GM19099 (cell line): ENCODE results near the gene SLK.

Source experiments
- POLR2A ChIP-seq: IDR thresholded peaks from 3 replicates; pipeline ENCODE4 v1.6.1; 2011; ENCODE audit warnings: low read depth; ENCODE audit not compliant: insufficient read length; ENCODE audit errors: extremely low read depth

SLK gene

DNA sequence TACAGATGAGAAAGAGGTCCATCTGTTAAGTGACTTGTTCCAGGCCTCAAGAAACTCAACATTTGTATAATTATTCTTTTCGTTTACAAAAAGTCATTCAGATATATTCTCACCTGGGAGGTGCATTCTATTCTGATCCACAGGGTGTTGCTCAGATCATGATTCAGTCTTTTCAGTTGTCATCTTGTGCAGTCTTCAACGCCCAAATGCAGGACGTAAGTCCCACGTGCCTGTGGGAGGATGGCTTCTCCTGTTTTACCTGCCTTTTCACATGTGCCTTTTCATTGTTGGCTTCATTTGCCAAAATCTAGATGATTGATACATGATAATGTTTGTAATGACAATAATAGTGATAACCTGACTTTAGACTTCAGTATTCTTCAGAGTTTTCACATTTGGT is 46.5 kb downstream of the SLK start:
- TF ChIP-seq POLR2A, result no peak

- no peak for TF ChIP-seq POLR2A
Observed at GRCh38 chr10:104014176-104014575, 47.2 kb downstream of the SLK start.

DNA sequence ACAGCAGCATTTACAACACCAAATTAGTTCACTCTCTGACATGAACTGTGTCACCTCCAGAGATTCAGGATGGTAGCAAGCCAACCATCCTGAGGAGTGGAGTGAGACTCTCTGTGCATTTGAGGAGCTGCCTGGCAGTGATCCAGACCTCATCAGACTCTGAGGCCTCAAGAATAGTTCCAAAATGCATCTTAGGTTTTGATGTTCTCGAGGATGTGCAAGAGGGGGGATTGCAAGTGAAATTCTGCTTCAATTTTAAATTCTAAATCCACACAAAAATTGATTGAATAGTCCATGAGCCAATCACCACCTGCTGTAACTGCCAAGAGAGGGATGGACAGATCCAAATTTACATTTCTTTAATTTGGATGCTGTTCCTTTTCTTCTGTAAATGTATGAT is 49.7 kb downstream of the SLK start:
- no peak for TF ChIP-seq POLR2A

GRCh38 chr10:104018471-104018870 is 51.5 kb downstream of the SLK start:
- no peak for TF ChIP-seq POLR2A

GRCh38 chr10:104020020-104020419 is 53.1 kb downstream of the SLK start:
- TF ChIP-seq POLR2A, result no peak

GRCh38 chr10:104021246-104021645 is 54.3 kb downstream of the SLK start:
- no peak for TF ChIP-seq POLR2A

DNA sequence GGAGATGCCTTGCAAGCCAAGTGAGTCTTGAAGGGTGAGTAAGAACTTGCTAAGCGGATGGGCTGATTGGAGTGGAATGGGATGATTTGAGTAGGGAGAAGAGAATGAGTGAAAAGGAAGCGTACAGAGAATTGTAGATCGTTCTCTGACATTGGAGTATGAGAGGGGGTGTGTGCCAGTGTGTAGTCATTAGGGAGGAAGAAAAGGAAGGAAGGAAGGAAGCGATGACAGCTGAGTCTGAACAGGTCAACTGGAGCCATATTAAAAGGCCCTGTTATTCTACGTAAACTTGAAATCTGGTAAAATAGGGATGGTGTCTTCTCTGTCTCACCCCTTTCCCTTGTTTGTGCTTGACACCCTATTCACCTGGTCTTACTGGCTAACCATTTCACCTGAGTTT is 55.1 kb downstream of the SLK start:
- TF ChIP-seq POLR2A, result no peak

DNA sequence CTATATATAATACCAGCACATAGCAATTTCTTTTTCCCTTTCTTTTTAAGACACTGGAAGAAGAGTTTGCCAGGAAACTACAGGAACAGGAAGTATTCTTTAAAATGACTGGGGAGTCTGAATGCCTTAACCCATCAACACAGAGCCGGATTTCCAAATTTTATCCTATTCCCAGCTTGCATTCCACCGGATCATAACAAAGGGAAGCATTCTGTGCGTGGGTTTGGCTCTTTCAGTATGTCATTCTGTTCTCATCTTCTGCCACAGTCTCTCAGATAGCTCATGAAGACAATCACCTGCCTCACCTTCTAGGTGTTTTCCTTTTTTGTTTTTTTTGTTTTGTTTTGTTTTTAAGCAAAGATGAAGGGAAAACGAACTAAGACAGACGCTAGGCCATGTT is 58.6 kb downstream of the SLK start:
- TF ChIP-seq POLR2A, result no peak

GRCh38 chr10:104026762-104027161 is 59.8 kb downstream of the SLK start:
- TF ChIP-seq POLR2A, result no peak

DNA sequence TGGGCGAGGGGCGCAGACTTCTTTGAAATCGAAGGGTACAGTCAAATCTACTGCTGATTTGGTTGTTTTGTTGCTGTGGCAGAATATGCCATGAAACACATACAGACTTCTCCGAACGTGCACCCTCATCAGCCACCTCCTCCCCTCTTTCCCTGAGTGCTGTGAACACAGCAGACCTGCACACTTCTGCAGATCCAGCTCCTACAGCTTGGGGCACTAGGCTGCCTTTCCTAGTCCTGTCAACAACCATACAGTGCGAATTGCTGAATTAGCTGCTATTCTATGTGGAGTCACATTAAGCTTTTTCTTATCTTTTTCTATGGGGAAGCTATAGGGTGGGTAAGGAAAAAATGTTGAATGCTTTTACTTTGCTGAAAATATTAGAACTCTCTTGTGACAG is 61.2 kb downstream of the SLK start:
- no peak for TF ChIP-seq POLR2A

DNA sequence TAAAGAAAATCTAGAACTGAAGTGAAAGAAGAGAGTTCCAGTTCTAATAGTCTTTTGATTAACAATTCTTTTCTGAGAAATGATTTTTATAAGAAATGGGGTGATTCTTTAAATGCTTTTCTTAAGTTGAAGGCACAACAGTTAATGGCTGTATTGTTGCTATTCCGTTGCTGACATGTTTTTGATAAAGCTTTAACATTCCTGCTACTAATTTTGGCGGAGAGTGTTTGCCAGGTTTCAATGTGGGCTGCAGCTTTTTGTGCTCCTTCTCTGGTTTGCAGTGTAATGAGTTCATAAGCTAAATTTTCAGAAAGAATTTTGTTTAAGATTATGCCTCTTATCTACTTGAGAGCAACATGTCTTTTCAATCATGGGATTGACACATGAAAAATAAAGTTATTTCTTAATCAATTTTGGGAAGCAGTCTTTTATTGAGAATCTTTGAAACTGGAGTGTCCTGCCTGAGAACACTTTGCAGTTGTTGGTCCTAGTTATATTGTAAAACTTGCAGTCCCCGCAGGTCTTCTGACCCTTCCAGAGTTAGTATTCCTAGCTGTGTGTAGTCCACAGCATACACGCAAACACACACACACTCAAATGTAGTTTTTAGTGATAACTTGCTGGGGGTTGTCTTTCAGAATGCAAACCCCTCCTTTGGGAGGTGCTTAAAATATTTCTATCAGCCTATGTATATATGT is 62.0 kb downstream of the SLK start:
- TF ChIP-seq POLR2A, result no peak

GRCh38 chr10:104029521-104029860 is 62.6 kb downstream of the SLK start:
- TF ChIP-seq POLR2A, result no peak

- no peak for TF ChIP-seq POLR2A
Observed at GRCh38 chr10:104031631-104032030, 64.7 kb downstream of the SLK start.

- TF ChIP-seq POLR2A, result no peak
Observed at GRCh38 chr10:104032144-104032775, 65.3 kb downstream of the SLK start.

DNA sequence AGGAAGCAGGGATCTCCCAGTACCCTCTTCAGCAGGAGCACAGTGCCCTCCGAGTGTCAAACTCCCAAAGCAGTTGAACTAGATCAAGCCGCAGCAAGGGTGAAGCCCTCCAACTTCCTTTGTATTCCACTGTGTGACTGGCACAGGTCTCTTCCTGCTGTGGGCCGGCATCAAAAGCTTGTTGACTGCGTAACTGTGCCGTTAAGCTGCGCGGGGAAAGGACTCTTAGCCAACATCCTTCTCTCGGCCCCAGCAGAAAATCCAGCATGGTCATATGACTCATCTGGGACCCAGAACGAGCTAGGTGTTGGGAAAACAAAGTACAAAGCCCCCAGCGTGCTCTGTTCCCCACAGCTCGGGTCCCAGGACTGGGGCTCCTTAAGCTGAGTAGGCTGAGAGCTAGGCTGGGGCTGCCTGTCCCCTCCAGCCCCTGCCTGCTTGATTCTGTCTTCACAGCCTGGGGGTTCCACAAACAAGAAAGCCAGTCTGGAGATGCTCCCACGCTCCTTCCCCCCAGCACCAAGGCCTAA is 66.5 kb downstream of the SLK start:
- no peak for TF ChIP-seq POLR2A

DNA sequence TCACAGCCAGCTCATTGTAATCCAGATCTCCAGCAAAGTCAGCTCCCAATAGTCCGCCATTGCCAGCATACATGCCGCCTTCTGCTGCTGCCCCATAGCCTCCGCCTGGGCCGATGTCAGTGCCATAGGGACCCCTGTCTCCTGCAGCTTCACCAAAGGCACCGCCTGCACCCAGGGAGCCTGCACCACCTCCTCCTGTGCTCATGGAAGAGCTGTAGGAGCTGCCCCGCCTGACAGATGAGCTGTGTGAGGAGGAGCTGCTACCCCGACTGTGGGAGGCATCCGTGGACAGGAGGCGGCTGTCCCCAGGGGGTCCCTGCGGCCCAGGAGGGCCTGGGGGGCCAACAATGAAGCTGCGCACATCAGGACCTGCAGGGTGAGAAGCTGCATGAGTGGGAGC is 67.0 kb downstream of the SLK start:
- no peak for TF ChIP-seq POLR2A
